HEK293 (cell line): ENCODE data around the gene MYO1G.
A peak's percentile ranks its signal among the peaks of the same experiment; 100 is the strongest.

ENCODE experiments used
- FEZF1 ChIP-seq: fragments of 450-650 bp; formaldehyde crosslinking; IDR thresholded peaks from 2 replicates; pipeline ENCODE4 v1.5.1; 2016; ENCODE audit warnings: missing biosample characterization, missing genetic modification characterization
- GLI4 ChIP-seq: fragments of 450-650 bp; formaldehyde crosslinking; IDR thresholded peaks from 2 replicates; pipeline ENCODE4 v1.5.1; 2016; ENCODE audit warnings: missing biosample characterization, missing genetic modification characterization
- GLIS2 ChIP-seq: fragments of 450-650 bp; formaldehyde crosslinking; IDR thresholded peaks from 2 replicates; pipeline ENCODE4 v1.5.1; 2016; ENCODE audit warnings: missing biosample characterization, missing genetic modification characterization
- HOXA7 ChIP-seq: sonication (generic); formaldehyde crosslinking; IDR thresholded peaks from 2 replicates; pipeline ENCODE4 v1.8.1; 2022; ENCODE audit warnings: missing genetic modification reagents, borderline replicate concordance
- PRDM1 ChIP-seq: fragments of 450-650 bp; formaldehyde crosslinking; IDR thresholded peaks from 2 replicates; pipeline ENCODE4; 2016; ENCODE audit warnings: missing biosample characterization, missing genetic modification characterization
- RBAK ChIP-seq: fragments of 450-650 bp; formaldehyde crosslinking; IDR thresholded peaks from 2 replicates; pipeline ENCODE4 v1.5.1; 2016; ENCODE audit warnings: missing biosample characterization, missing genetic modification characterization
- SCRT1 ChIP-seq: fragments of 450-650 bp; formaldehyde crosslinking; IDR thresholded peaks from 2 replicates; pipeline ENCODE4 v1.5.1; 2016; ENCODE audit warnings: missing biosample characterization, missing genetic modification characterization, borderline replicate concordance
- TRIM28 ChIP-seq: IDR thresholded peaks from 2 replicates; pipeline ENCODE4 v1.6.1; 2011; ENCODE audit warnings: low read length, control low read depth, borderline replicate concordance
- ZFHX2 ChIP-seq: fragments of 450-650 bp; formaldehyde crosslinking; conservative IDR thresholded peaks from 2 replicates; pipeline ENCODE4 v1.5.1; 2016; ENCODE audit warnings: missing biosample characterization, missing genetic modification characterization
- ZIC2 ChIP-seq: fragments of 450-650 bp; formaldehyde crosslinking; IDR thresholded peaks from 2 replicates; pipeline ENCODE4 v1.5.1; 2016; ENCODE audit warnings: missing biosample characterization, missing genetic modification characterization
- ZNF133 ChIP-seq: fragments of 450-650 bp; formaldehyde crosslinking; IDR thresholded peaks from 2 replicates; pipeline ENCODE4 v1.5.1; 2016; ENCODE audit warnings: missing biosample characterization, missing genetic modification characterization
- ZNF16 ChIP-seq: fragments of 450-650 bp; formaldehyde crosslinking; IDR thresholded peaks from 2 replicates; pipeline ENCODE4 v1.5.1; 2016; ENCODE audit warnings: low read depth, missing biosample characterization, missing genetic modification characterization
- ZNF23 ChIP-seq: fragments of 450-650 bp; formaldehyde crosslinking; IDR thresholded peaks from 2 replicates; pipeline ENCODE4 v1.5.1; 2016; ENCODE audit warnings: missing biosample characterization, missing genetic modification characterization, borderline replicate concordance
- ZNF248 ChIP-seq: fragments of 450-650 bp; formaldehyde crosslinking; IDR thresholded peaks from 2 replicates; pipeline ENCODE4 v1.5.1; 2017; ENCODE audit warnings: missing biosample characterization, missing genetic modification characterization
- ZNF311 ChIP-seq: fragments of 450-650 bp; formaldehyde crosslinking; IDR thresholded peaks from 2 replicates; pipeline ENCODE4 v1.5.1; 2017; ENCODE audit warnings: missing biosample characterization, missing genetic modification characterization, borderline replicate concordance
- ZNF394 ChIP-seq: fragments of 450-650 bp; formaldehyde crosslinking; IDR thresholded peaks from 2 replicates; pipeline ENCODE4 v1.5.1; 2016; ENCODE audit warnings: missing biosample characterization, missing genetic modification characterization, mild to moderate bottlenecking, moderate library complexity, borderline replicate concordance
- TF ChIP-seq, protein P1 (sequence below): fragments of 450-650 bp; formaldehyde crosslinking; IDR thresholded peaks from 2 replicates; pipeline ENCODE4 v1.5.0; 2017; ENCODE audit warnings: missing biosample characterization, missing genetic modification characterization, borderline replicate concordance
- TF ChIP-seq, protein P2 (sequence below): fragments of 450-650 bp; formaldehyde crosslinking; IDR thresholded peaks from 2 replicates; pipeline ENCODE4 v1.5.1; 2016; ENCODE audit warnings: missing biosample characterization, missing genetic modification characterization
- TF ChIP-seq, protein P3 (sequence below): IDR thresholded peaks from 2 replicates; pipeline ENCODE4 v1.6.1; 2011; ENCODE audit warnings: mild to moderate bottlenecking, low read depth, low read length, borderline replicate concordance
- TF ChIP-seq, protein P4 (sequence below): fragments of 450-650 bp; formaldehyde crosslinking; IDR thresholded peaks from 2 replicates; pipeline ENCODE4 v1.5.1; 2016; ENCODE audit warnings: missing biosample characterization, missing genetic modification characterization, low read depth
- TF ChIP-seq, protein P5 (sequence below): fragments of 450-650 bp; formaldehyde crosslinking; IDR thresholded peaks from 2 replicates; pipeline ENCODE4 v1.5.1; 2016; ENCODE audit warnings: missing biosample characterization, missing genetic modification characterization
- TF ChIP-seq, protein P6 (sequence below): sonication (generic); formaldehyde crosslinking; IDR thresholded peaks from 2 replicates; pipeline ENCODE4 v1.8.1; 2022; ENCODE audit warnings: mild to moderate bottlenecking, moderate library complexity, missing genetic modification reagents
- TF ChIP-seq, protein P7 (sequence below): fragments of 450-650 bp; formaldehyde crosslinking; IDR thresholded peaks from 2 replicates; pipeline ENCODE4 v1.5.1; 2016; ENCODE audit warnings: missing biosample characterization, missing genetic modification characterization

The MYO1G gene

DNA sequence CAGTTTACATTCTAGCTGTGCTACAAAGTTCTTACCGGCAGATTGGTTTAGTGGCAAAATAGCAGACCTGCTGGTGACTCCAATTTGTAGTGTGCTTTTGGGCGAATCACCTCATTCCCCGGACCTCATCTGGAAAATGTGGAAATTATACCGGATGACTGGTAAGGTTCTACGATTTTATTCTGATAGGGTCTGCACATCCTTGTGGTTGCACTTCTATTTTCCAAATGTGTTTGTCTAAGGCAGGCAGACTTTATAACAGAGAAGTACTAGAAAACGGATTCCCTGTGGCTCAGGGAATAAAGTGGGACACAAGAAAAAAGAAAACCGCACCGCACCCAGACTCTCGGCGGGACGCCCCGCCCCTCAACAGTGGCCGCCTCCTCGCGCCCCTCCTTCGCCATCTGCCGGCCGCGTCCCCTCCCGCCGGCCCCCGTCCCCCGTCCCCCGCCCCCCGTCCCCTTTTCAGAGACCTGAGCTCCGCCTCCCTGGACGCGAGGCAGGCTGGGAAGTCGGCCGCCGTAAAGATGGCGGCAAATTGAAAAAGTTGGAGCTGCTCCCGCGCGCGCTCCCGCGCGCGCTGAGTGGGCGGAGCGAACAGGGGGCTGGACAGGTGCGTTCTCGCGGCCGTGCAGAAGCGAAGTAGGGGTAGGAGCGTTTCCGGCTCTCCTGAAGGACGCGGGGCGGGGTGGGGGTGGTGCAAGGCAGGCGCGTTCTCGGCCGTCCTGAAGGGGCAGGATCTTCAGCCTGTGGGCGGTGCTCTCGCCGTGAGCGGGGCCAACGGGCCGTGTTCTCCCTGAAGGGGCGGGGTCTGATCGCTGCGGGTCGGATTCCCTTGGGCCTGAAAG is 20.7 kb upstream of the MYO1G start (continued):
- TF ChIP-seq, protein P1, sequence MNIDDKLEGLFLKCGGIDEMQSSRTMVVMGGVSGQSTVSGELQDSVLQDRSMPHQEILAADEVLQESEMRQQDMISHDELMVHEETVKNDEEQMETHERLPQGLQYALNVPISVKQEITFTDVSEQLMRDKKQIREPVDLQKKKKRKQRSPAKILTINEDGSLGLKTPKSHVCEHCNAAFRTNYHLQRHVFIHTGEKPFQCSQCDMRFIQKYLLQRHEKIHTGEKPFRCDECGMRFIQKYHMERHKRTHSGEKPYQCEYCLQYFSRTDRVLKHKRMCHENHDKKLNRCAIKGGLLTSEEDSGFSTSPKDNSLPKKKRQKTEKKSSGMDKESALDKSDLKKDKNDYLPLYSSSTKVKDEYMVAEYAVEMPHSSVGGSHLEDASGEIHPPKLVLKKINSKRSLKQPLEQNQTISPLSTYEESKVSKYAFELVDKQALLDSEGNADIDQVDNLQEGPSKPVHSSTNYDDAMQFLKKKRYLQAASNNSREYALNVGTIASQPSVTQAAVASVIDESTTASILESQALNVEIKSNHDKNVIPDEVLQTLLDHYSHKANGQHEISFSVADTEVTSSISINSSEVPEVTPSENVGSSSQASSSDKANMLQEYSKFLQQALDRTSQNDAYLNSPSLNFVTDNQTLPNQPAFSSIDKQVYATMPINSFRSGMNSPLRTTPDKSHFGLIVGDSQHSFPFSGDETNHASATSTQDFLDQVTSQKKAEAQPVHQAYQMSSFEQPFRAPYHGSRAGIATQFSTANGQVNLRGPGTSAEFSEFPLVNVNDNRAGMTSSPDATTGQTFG (tag by site-specific recombination) = no peak
- TF ChIP-seq ZNF248 (tag by site-specific recombination) (no peak), HOXA7 (CRISPR knock-in tag) (no peak), GLIS2 (tag by site-specific recombination) (no peak), RBAK (tag by site-specific recombination) (no peak), ZNF133 (tag by site-specific recombination) (no peak), PRDM1 (tag by site-specific recombination) (no peak), ZNF16 (tag by site-specific recombination) (no peak), GLI4 (tag by site-specific recombination) (no peak), ZIC2 (no peak), ZNF311 (no peak), SCRT1 (tag by site-specific recombination) (no peak), ZFHX2 (tag by site-specific recombination) (peak; percentile 74), FEZF1 (tag by site-specific recombination) (no peak), ZNF394 (no peak), TRIM28 (no peak), ZNF23 (tag by site-specific recombination) (no peak)
- TF ChIP-seq, protein P2, sequence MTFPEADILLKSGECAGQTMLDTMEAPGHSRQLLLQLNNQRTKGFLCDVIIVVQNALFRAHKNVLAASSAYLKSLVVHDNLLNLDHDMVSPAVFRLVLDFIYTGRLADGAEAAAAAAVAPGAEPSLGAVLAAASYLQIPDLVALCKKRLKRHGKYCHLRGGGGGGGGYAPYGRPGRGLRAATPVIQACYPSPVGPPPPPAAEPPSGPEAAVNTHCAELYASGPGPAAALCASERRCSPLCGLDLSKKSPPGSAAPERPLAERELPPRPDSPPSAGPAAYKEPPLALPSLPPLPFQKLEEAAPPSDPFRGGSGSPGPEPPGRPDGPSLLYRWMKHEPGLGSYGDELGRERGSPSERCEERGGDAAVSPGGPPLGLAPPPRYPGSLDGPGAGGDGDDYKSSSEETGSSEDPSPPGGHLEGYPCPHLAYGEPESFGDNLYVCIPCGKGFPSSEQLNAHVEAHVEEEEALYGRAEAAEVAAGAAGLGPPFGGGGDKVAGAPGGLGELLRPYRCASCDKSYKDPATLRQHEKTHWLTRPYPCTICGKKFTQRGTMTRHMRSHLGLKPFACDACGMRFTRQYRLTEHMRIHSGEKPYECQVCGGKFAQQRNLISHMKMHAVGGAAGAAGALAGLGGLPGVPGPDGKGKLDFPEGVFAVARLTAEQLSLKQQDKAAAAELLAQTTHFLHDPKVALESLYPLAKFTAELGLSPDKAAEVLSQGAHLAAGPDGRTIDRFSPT (tag by site-specific recombination) = no peak
- TF ChIP-seq, protein P3, sequence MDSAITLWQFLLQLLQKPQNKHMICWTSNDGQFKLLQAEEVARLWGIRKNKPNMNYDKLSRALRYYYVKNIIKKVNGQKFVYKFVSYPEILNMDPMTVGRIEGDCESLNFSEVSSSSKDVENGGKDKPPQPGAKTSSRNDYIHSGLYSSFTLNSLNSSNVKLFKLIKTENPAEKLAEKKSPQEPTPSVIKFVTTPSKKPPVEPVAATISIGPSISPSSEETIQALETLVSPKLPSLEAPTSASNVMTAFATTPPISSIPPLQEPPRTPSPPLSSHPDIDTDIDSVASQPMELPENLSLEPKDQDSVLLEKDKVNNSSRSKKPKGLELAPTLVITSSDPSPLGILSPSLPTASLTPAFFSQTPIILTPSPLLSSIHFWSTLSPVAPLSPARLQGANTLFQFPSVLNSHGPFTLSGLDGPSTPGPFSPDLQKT = no peak
- TF ChIP-seq, protein P4, sequence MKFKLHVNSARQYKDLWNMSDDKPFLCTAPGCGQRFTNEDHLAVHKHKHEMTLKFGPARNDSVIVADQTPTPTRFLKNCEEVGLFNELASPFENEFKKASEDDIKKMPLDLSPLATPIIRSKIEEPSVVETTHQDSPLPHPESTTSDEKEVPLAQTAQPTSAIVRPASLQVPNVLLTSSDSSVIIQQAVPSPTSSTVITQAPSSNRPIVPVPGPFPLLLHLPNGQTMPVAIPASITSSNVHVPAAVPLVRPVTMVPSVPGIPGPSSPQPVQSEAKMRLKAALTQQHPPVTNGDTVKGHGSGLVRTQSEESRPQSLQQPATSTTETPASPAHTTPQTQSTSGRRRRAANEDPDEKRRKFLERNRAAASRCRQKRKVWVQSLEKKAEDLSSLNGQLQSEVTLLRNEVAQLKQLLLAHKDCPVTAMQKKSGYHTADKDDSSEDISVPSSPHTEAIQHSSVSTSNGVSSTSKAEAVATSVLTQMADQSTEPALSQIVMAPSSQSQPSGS (tag by site-specific recombination) = no peak
- TF ChIP-seq, protein P5, sequence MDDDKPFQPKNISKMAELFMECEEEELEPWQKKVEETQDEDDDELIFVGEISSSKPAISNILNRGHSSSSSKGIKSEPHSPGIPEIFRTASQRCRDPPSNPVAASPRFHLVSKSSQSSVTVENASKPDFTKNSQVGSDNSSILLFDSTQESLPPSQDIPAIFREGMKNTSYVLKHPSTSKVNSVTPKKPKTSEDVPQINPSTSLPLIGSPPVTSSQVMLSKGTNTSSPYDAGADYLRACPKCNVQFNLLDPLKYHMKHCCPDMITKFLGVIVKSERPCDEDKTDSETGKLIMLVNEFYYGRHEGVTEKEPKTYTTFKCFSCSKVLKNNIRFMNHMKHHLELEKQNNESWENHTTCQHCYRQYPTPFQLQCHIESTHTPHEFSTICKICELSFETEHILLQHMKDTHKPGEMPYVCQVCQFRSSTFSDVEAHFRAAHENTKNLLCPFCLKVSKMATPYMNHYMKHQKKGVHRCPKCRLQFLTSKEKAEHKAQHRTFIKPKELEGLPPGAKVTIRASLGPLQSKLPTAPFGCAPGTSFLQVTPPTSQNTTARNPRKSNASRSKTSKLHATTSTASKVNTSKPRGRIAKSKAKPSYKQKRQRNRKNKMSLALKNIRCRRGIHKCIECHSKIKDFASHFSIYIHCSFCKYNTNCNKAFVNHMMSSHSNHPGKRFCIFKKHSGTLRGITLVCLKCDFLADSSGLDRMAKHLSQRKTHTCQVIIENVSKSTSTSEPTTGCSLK = no peak
- TF ChIP-seq, protein P6, sequence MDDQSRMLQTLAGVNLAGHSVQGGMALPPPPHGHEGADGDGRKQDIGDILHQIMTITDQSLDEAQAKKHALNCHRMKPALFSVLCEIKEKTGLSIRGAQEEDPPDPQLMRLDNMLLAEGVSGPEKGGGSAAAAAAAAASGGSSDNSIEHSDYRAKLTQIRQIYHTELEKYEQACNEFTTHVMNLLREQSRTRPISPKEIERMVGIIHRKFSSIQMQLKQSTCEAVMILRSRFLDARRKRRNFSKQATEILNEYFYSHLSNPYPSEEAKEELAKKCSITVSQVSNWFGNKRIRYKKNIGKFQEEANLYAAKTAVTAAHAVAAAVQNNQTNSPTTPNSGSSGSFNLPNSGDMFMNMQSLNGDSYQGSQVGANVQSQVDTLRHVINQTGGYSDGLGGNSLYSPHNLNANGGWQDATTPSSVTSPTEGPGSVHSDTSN (CRISPR knock-in tag) = no peak
- TF ChIP-seq, protein P7, sequence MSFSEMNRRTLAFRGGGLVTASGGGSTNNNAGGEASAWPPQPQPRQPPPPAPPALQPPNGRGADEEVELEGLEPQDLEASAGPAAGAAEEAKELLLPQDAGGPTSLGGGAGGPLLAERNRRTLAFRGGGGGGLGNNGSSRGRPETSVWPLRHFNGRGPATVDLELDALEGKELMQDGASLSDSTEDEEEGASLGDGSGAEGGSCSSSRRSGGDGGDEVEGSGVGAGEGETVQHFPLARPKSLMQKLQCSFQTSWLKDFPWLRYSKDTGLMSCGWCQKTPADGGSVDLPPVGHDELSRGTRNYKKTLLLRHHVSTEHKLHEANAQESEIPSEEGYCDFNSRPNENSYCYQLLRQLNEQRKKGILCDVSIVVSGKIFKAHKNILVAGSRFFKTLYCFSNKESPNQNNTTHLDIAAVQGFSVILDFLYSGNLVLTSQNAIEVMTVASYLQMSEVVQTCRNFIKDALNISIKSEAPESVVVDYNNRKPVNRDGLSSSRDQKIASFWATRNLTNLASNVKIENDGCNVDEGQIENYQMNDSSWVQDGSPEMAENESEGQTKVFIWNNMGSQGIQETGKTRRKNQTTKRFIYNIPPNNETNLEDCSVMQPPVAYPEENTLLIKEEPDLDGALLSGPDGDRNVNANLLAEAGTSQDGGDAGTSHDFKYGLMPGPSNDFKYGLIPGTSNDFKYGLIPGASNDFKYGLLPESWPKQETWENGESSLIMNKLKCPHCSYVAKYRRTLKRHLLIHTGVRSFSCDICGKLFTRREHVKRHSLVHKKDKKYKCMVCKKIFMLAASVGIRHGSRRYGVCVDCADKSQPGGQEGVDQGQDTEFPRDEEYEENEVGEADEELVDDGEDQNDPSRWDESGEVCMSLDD (tag by site-specific recombination) = no peak
